GM23338 (cell line): ENCODE measurements around the gene PPP6R3. TPM values are rescaled to one million over a fixed set of nuclear protein-coding genes. Genes with fewer than 3 reads are reported as not detected.

Experiments used
- ATAC-seq: fragments of 200-7000 bp; cut with Tn5 transposase; 3 replicates; pipeline ENCODE4 v1.9.1; 2020
- DNase-seq: peaks from one replicate; pipeline ENCODE4 v3.0.0-alpha.2; 2015; ENCODE audit warnings: low spot score
- H2AFZ ChIP-seq: fragments of 200-600 bp; sonication (generic); 2 replicates; pipeline ENCODE4 v1.8.0; 2016; ENCODE audit warnings: antibody characterized with exemption, mild to moderate bottlenecking, moderate library complexity
- H3F3A ChIP-seq: fragments of 200-600 bp; sonication (generic); replicated peaks from 2 replicates; pipeline ENCODE4 v1.8.0; 2017; ENCODE audit warnings: antibody characterized with exemption, mixed run types, low read depth
- H3K27ac ChIP-seq: fragments of 200-600 bp; sonication (generic); 2 replicates; pipeline ENCODE4 v1.6.1; 2016; ENCODE audit warnings: low read depth
- H3K27me3 ChIP-seq: fragments of 200-600 bp; sonication (generic); 2 replicates; pipeline ENCODE4 v1.8.0; 2016; ENCODE audit warnings: mild to moderate bottlenecking, mixed run types, moderate library complexity; ENCODE audit not compliant: insufficient read depth
- H3K36me3 ChIP-seq: fragments of 200-600 bp; sonication (generic); 2 replicates; pipeline ENCODE4 v1.8.0; 2016; ENCODE audit warnings: mild to moderate bottlenecking; ENCODE audit not compliant: insufficient read depth
- H3K4me1 ChIP-seq: fragments of 200-600 bp; sonication (generic); 2 replicates; pipeline ENCODE4 v1.8.0; 2016; ENCODE audit warnings: mild to moderate bottlenecking, moderate library complexity; ENCODE audit not compliant: insufficient read depth
- H3K4me2 ChIP-seq: fragments of 200-600 bp; sonication (generic); 2 replicates; pipeline ENCODE4 v1.7.1; 2017; ENCODE audit warnings: mixed run types
- H3K4me3 ChIP-seq: fragments of 200-600 bp; sonication (generic); 2 replicates; pipeline ENCODE4 v1.6.1; 2016; ENCODE audit warnings: mixed run types
- H3K79me2 ChIP-seq: fragments of 200-600 bp; sonication (generic); replicated peaks from 2 replicates; pipeline ENCODE4 v1.8.0; 2017; ENCODE audit warnings: mild to moderate bottlenecking; ENCODE audit not compliant: insufficient read depth
- H3K9me2 ChIP-seq: fragments of 200-600 bp; sonication (generic); 2 replicates; pipeline ENCODE4 v1.8.0; 2017; ENCODE audit not compliant: insufficient read depth
- H4K20me1 ChIP-seq: fragments of 200-600 bp; sonication (generic); replicated peaks from 2 replicates; pipeline ENCODE4 v1.8.0; 2017; ENCODE audit warnings: mild to moderate bottlenecking; ENCODE audit not compliant: insufficient read depth
- H3K27ac Mint-ChIP-seq: 2 replicates; pipeline ENCODE4 v1.8.0; 2020; ENCODE audit warnings: inconsistent platforms, mild to moderate bottlenecking, moderate library complexity, mixed read lengths
- H3K27me3 Mint-ChIP-seq: 3 replicates; pipeline ENCODE4 v1.8.0; 2022; ENCODE audit warnings: low read depth, mild to moderate bottlenecking, moderate library complexity, mixed read lengths, inconsistent platforms; ENCODE audit not compliant: insufficient read depth, poor library complexity
- H3K36me3 Mint-ChIP-seq: 3 replicates; pipeline ENCODE4 v1.8.0; 2021; ENCODE audit warnings: low read depth, mild to moderate bottlenecking, inconsistent platforms, moderate library complexity, mixed read lengths
- H3K4me1 Mint-ChIP-seq: 3 replicates; pipeline ENCODE4 v1.8.0; 2020; ENCODE audit warnings: mild to moderate bottlenecking, inconsistent platforms, mixed read lengths
- H3K4me3 Mint-ChIP-seq: 3 replicates; pipeline ENCODE4 v1.8.0; 2021; ENCODE audit warnings: moderate library complexity, mild to moderate bottlenecking, inconsistent platforms, mixed read lengths
- H3K9me3 Mint-ChIP-seq: 3 replicates; pipeline ENCODE4 v1.8.0; 2020; ENCODE audit warnings: moderate library complexity, mild to moderate bottlenecking, inconsistent platforms, mixed read lengths
- CREB1 ChIP-seq: fragments of 250-450 bp; sonication (Bioruptor Pico); IDR thresholded peaks from 2 replicates; pipeline ENCODE4 v1.5.0; 2020; ENCODE audit warnings: low read depth, mild to moderate bottlenecking, moderate library complexity
- CTCF ChIP-seq, 2 experiments: fragments of 200-600 bp in 1 of 2; sonication (generic) in 1 of 2; conservative IDR thresholded peaks; 2 replicates each; pipeline versions ENCODE4 v1.5.1 to v1.6.1; 2016 to 2017; ENCODE audit warnings: antibody characterized with exemption in 2 of 2, low read depth in 2 of 2, mild to moderate bottlenecking in 2 of 2, moderate library complexity in 1 of 2
- EZH2 ChIP-seq: fragments of 200-600 bp; sonication (generic); IDR thresholded peaks from one replicate; pipeline ENCODE4 v1.8.0; 2017; ENCODE audit warnings: antibody characterized with exemption, mild to moderate bottlenecking, low read depth; ENCODE audit not compliant: unreplicated experiment
- EZH2phosphoT487 ChIP-seq: fragments of 200-600 bp; sonication (generic); IDR thresholded peaks from one replicate; pipeline ENCODE4 v1.8.1; 2018; ENCODE audit warnings: antibody characterized with exemption; ENCODE audit not compliant: unreplicated experiment
- JUNB ChIP-seq: IDR thresholded peaks from one replicate; pipeline ENCODE4 v1.6.1; 2016; ENCODE audit warnings: antibody characterized with exemption; ENCODE audit not compliant: unreplicated experiment
- NANOG ChIP-seq: IDR thresholded peaks from 2 replicates; pipeline ENCODE4 v1.6.1; 2016; ENCODE audit warnings: antibody characterized with exemption, borderline replicate concordance
- POLR2AphosphoS5 ChIP-seq: IDR thresholded peaks from 2 replicates; pipeline ENCODE4 v1.6.1; 2016; ENCODE audit warnings: antibody characterized with exemption, low read depth
- REST ChIP-seq: IDR thresholded peaks from one replicate; pipeline ENCODE4 v1.6.1; 2018; ENCODE audit warnings: antibody characterized with exemption; ENCODE audit not compliant: unreplicated experiment
- STAT1 ChIP-seq: IDR thresholded peaks from one replicate; pipeline ENCODE4 v1.6.1; 2016; ENCODE audit warnings: antibody characterized with exemption; ENCODE audit not compliant: unreplicated experiment
- ZNF114 ChIP-seq: fragments of 250-450 bp; sonication (Bioruptor Pico); IDR thresholded peaks from 2 replicates; pipeline ENCODE4 v1.5.0; 2020; ENCODE audit warnings: mild to moderate bottlenecking, moderate library complexity
- ZNF331 ChIP-seq: fragments of 250-450 bp; sonication (Bioruptor Pico); IDR thresholded peaks from 2 replicates; pipeline ENCODE4 v1.5.0; 2020; ENCODE audit warnings: low read depth, mild to moderate bottlenecking, moderate library complexity
- ZNF462 ChIP-seq: fragments of 250-450 bp; sonication (Bioruptor Pico); IDR thresholded peaks from 2 replicates; pipeline ENCODE4 v1.5.0; 2020; ENCODE audit warnings: mild to moderate bottlenecking, moderate library complexity
- polyA plus RNA-seq: library from polyadenylated mRNA; unstranded; fragments of >200 nt; fragmentation: Nextera tagmentation; extraction: Ambion mirVana; gene quantifications from 2 replicates; pipeline ENCODE4 v1.2.1, GENCODE V29; 2016
- total RNA-seq: library from RNA; depleted of rRNA; stranded (reverse); fragments of >200 nt; shearing (Covaris generic); gene quantifications from 2 replicates; pipeline ENCODE4 v1.2.3, GENCODE V29; 2014
- TF ChIP-seq, protein P1 (sequence below): IDR thresholded peaks from 2 replicates; pipeline ENCODE4 v1.6.1; 2016; ENCODE audit warnings: antibody characterized with exemption

PPP6R3 gene
- total and polyA plus RNA-seq, 2 experiments from 2014 or later = 170 to 268 TPM

DNA sequence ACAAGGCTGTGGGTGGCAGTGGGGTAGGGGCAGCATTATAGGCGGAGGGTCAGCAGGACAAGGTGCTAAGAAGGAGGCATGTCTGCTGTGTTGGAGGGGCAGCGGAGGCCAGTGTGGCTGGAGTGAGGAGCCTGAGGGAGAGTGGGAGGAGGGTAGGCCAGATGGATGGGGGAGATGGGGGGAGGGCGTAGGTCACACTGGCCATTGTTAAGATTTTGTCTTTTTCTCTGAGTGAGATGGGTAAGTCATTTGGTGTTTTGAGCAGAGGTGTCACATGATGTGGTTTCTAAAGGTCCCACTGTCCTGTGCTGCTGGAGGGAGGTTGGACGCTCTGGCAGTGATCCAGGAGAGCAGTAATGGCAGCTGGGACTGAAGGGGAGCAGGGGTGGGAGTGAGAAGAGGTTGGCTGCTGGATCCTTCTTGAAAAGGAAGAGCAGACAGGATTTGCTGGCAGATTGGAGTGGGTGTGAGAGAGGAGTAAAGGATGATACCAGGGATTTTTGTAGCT, 9.8 kb downstream of the PPP6R3 start:
- ATAC-seq (peak; percentile 23), DNase-seq (no peak)
- H3K27ac ChIP-seq = no peak overlapping the region

More for the DNA sequence above, 9.8 kb downstream of the PPP6R3 start:
- Histone ChIP-seq H3K79me2 (peaks cover 100% of the 10 kb centered on the region), H3K27me3 (no peaks in the 10 kb centered on the region), H3K9me2 (no peaks in the 10 kb centered on the region), H3K36me3 (peaks cover 4% of the 10 kb centered on the region; the same call in 1 of the 2 replicates), H3K4me3 (no peak overlapping the region), H3F3A (peaks cover 10% of the 10 kb centered on the region; the same call in 1 of the 2 replicates), H4K20me1 (peaks cover 74% of the 10 kb centered on the region), H3K4me1 (peaks cover 48% of the 10 kb centered on the region), H3K4me2 (peak overlapping the region; percentile 14), H2AFZ (no peak overlapping the region)
- peak overlapping the region; percentile 16 for H3K27ac Mint-ChIP-seq
- peaks cover 14% of the 10 kb centered on the region; the same call in 2 of the 3 replicates for H3K9me3 Mint-ChIP-seq
- TF ChIP-seq NANOG (no peak), EZH2 (no peak), CTCF (conservative IDR thresholded peaks at IDR 0.05; ENCODE audit: low read depth in 2 of 2) (no peak), JUNB (no peak), ZNF331 (CRISPR knock-in tag) (no peak), ZNF462 (CRISPR knock-in tag) (no peak), ZNF114 (CRISPR knock-in tag) (no peak), REST (no peak), STAT1 (no peak), CREB1 (CRISPR knock-in tag) (no peak), EZH2phosphoT487 (no peak), POLR2AphosphoS5 (no peak)
- TF ChIP-seq, protein P1, sequence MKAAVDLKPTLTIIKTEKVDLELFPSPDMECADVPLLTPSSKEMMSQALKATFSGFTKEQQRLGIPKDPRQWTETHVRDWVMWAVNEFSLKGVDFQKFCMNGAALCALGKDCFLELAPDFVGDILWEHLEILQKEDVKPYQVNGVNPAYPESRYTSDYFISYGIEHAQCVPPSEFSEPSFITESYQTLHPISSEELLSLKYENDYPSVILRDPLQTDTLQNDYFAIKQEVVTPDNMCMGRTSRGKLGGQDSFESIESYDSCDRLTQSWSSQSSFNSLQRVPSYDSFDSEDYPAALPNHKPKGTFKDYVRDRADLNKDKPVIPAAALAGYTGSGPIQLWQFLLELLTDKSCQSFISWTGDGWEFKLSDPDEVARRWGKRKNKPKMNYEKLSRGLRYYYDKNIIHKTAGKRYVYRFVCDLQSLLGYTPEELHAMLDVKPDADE = no peak
- peaks cover 9% of the 10 kb centered on the region for H3K27me3 Mint-ChIP-seq
- H3K36me3 Mint-ChIP-seq = peaks cover 48% of the 10 kb centered on the region
- H3K4me3 Mint-ChIP-seq = no peak overlapping the region
- H3K4me1 Mint-ChIP-seq = peaks cover 60% of the 10 kb centered on the region
